ENCODE results near the gene WDR90. TPM values are rescaled to one million over a fixed set of nuclear protein-coding genes. Genes with fewer than 3 reads are reported as not detected.

Gene WDR90
- total and polyA plus RNA-seq, 10 of the 15 experiments (the other 5 are each of a cell fraction or from before 2014, with no cell fraction given) = 2.0 to 65.0 (median 16.7) TPM

DNA sequence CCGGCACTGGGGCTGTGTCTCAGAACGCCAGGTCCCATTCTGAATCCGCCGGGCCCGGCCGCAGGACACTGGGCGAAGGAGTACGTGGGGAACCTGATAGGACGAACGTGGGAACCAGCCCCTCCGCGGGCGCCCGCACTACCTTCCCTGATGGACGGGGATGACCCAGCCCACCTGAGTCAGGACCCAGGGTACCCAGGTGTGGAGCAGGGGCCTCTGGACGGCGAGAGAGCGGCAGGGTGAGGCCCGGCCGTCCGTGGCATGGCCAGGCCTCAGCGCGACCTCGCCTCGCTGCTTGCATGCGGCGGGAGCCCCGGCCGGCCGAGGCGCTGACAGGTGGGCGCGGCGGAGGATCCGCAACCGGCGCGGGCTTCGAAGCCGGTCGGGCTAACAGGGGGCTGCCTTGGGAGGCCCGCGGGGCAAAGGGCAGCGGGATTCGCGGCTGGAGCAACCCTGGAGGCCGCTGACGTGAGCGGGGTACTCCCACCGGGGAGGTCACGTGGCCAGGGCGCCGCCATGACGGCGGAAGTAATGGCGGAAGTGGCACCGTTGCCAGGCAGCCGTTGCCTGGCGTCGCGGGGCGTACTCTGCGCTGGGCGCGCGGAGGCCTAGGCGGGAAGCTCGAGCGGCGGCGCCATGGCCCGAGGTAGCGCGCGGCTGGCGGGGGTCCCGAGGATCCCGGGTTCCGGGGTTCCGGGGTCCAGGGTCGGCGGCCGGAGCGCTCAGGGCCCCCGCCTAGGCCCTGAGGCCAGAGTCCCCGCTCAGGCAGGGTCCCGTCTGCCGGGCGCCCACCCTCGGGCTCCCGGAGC is at the start of gene WDR90 (continued):
- TF ChIP-seq, protein P1, sequence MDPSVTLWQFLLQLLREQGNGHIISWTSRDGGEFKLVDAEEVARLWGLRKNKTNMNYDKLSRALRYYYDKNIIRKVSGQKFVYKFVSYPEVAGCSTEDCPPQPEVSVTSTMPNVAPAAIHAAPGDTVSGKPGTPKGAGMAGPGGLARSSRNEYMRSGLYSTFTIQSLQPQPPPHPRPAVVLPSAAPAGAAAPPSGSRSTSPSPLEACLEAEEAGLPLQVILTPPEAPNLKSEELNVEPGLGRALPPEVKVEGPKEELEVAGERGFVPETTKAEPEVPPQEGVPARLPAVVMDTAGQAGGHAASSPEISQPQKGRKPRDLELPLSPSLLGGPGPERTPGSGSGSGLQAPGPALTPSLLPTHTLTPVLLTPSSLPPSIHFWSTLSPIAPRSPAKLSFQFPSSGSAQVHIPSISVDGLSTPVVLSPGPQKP (IDR thresholded peaks at IDR 0.05; ENCODE audit: low read depth, low read length) = peak; percentile 81
- TF ChIP-seq, protein P2, sequence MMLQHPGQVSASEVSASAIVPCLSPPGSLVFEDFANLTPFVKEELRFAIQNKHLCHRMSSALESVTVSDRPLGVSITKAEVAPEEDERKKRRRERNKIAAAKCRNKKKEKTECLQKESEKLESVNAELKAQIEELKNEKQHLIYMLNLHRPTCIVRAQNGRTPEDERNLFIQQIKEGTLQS (IDR thresholded peaks at IDR 0.05; ENCODE audit: borderline replicate concordance, extremely low read depth, low read depth, low read length) = peak; percentile 80; the same call in 1 of the 2 replicates
- TF ChIP-seq, protein P3, sequence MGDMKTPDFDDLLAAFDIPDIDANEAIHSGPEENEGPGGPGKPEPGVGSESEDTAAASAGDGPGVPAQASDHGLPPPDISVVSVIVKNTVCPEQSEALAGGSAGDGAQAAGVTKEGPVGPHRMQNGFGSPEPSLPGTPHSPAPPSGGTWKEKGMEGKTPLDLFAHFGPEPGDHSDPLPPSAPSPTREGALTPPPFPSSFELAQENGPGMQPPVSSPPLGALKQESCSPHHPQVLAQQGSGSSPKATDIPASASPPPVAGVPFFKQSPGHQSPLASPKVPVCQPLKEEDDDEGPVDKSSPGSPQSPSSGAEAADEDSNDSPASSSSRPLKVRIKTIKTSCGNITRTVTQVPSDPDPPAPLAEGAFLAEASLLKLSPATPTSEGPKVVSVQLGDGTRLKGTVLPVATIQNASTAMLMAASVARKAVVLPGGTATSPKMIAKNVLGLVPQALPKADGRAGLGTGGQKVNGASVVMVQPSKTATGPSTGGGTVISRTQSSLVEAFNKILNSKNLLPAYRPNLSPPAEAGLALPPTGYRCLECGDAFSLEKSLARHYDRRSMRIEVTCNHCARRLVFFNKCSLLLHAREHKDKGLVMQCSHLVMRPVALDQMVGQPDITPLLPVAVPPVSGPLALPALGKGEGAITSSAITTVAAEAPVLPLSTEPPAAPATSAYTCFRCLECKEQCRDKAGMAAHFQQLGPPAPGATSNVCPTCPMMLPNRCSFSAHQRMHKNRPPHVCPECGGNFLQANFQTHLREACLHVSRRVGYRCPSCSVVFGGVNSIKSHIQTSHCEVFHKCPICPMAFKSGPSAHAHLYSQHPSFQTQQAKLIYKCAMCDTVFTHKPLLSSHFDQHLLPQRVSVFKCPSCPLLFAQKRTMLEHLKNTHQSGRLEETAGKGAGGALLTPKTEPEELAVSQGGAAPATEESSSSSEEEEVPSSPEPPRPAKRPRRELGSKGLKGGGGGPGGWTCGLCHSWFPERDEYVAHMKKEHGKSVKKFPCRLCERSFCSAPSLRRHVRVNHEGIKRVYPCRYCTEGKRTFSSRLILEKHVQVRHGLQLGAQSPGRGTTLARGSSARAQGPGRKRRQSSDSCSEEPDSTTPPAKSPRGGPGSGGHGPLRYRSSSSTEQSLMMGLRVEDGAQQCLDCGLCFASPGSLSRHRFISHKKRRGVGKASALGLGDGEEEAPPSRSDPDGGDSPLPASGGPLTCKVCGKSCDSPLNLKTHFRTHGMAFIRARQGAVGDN (IDR thresholded peaks at IDR 0.05) = peak; percentile 95
- TF ChIP-seq CREM (IDR thresholded peaks at IDR 0.05; ENCODE audit: low read depth) = peak; percentile 79; the same call in 1 of the 2 replicates
- TF ChIP-seq, protein P4, sequence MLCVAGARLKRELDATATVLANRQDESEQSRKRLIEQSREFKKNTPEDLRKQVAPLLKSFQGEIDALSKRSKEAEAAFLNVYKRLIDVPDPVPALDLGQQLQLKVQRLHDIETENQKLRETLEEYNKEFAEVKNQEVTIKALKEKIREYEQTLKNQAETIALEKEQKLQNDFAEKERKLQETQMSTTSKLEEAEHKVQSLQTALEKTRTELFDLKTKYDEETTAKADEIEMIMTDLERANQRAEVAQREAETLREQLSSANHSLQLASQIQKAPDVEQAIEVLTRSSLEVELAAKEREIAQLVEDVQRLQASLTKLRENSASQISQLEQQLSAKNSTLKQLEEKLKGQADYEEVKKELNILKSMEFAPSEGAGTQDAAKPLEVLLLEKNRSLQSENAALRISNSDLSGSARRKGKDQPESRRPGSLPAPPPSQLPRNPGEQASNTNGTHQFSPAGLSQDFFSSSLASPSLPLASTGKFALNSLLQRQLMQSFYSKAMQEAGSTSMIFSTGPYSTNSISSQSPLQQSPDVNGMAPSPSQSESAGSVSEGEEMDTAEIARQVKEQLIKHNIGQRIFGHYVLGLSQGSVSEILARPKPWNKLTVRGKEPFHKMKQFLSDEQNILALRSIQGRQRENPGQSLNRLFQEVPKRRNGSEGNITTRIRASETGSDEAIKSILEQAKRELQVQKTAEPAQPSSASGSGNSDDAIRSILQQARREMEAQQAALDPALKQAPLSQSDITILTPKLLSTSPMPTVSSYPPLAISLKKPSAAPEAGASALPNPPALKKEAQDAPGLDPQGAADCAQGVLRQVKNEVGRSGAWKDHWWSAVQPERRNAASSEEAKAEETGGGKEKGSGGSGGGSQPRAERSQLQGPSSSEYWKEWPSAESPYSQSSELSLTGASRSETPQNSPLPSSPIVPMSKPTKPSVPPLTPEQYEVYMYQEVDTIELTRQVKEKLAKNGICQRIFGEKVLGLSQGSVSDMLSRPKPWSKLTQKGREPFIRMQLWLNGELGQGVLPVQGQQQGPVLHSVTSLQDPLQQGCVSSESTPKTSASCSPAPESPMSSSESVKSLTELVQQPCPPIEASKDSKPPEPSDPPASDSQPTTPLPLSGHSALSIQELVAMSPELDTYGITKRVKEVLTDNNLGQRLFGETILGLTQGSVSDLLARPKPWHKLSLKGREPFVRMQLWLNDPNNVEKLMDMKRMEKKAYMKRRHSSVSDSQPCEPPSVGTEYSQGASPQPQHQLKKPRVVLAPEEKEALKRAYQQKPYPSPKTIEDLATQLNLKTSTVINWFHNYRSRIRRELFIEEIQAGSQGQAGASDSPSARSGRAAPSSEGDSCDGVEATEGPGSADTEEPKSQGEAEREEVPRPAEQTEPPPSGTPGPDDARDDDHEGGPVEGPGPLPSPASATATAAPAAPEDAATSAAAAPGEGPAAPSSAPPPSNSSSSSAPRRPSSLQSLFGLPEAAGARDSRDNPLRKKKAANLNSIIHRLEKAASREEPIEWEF (IDR thresholded peaks at IDR 0.05; ENCODE audit: insufficient replicate concordance, low read depth, low read length) = no peak
- peak; percentile 59; the same call in 1 of the 2 replicates for TF ChIP-seq CHD2 (IDR thresholded peaks at IDR 0.05; ENCODE audit: borderline replicate concordance, low read depth, low read length)
- TF ChIP-seq CREB1 (IDR thresholded peaks at IDR 0.05; ENCODE audit: low read depth) = peak; percentile 86
- TF ChIP-seq TCF7 (IDR thresholded peaks at IDR 0.05; ENCODE audit: borderline replicate concordance) = no peak
- TF ChIP-seq KAT2A (conservative IDR thresholded peaks at IDR 0.05; ENCODE audit: control insufficient read depth, low read depth, low read length) = no peak
- peak; percentile 25; the same call in 1 of the 2 replicates for TF ChIP-seq TAF1 (IDR thresholded peaks at IDR 0.05; ENCODE audit: borderline replicate concordance, low read depth, low read length)
- TF ChIP-seq LARP7 (IDR thresholded peaks at IDR 0.05) = peak; percentile 82; the same call in 1 of the 2 replicates
- TF ChIP-seq, protein P5, sequence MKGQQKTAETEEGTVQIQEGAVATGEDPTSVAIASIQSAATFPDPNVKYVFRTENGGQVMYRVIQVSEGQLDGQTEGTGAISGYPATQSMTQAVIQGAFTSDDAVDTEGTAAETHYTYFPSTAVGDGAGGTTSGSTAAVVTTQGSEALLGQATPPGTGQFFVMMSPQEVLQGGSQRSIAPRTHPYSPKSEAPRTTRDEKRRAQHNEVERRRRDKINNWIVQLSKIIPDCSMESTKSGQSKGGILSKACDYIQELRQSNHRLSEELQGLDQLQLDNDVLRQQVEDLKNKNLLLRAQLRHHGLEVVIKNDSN (IDR thresholded peaks at IDR 0.05; ENCODE audit: borderline replicate concordance, extremely low read length, insufficient read depth, low read depth, low read length) = peak; percentile 99
- TF ChIP-seq POLR2A (IDR thresholded peaks at IDR 0.05; ENCODE audit: low read depth, low read length) = peak; percentile 84
- TF ChIP-seq BRCA1 (IDR thresholded peaks at IDR 0.05; ENCODE audit: low read depth, low read length) = no peak
- peak; percentile 95 for TF ChIP-seq NR2F1 (conservative IDR thresholded peaks at IDR 0.05)
